ENCODE measurements around the gene KRTAP5-7. TPM values are rescaled to one million over a fixed set of nuclear protein-coding genes. Genes with fewer than 3 reads are reported as not detected.
"Not testable (repeated sequence)": the region's sequence is repeated elsewhere in the genome, so short reads cannot be mapped to it uniquely, and the experiment has no call there.

Gene KRTAP5-7
- total RNA-seq, 1 experiment from 2014 or later: not detected

DNA sequence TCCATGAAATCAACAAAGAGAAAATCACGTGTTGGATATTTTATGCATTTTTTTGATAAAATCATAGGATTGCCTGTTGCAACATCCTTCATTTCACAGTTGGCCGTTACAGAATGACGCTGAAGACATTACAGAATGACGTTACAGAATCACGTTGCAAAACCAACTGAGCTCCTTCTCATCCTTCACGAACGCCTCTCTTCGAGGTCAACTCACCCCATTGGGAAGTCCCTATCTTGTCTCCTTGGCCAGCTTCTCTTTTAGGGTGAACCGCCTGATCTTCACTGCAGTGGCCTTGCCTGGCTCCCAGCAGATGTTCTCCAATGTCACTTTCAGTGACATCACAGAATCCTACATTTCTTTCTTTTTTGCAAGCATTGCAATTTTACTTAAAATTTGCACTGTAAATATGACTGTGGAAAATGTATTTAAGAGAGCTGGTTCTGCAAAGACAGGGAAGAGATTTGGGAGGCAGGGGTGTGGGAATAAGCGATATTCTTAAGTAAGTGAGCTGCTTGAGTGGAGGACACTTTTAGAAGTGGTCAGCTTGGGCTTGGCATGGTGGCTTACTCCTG is 5.1 kb downstream of the KRTAP5-7 start:
- Histone ChIP-seq H4K20me1 (ENCODE audit: insufficient read depth) (no peaks in the 10 kb centered on the region), H3K36me3 (ENCODE audit: low read depth) (no peaks in the 10 kb centered on the region), H2AFZ (no peak overlapping the region), H3K4me1 (replicated peaks; ENCODE audit: insufficient read depth) (no peaks in the 10 kb centered on the region), H3K4me2 (no peak overlapping the region), H3K4me3 (no peak overlapping the region), H3K27me3 (ENCODE audit: insufficient read depth, low read depth) (no peaks in the 10 kb centered on the region), H3K27ac (no peak overlapping the region), H3F3A (ENCODE audit: insufficient read depth, low read depth) (no peaks in the 10 kb centered on the region), H3K9me3 (ENCODE audit: insufficient read depth, low read depth) (no peaks in the 10 kb centered on the region), H3K9me2 (ENCODE audit: insufficient read depth) (no peaks in the 10 kb centered on the region), H3K79me2 (ENCODE audit: low read depth) (no peaks in the 10 kb centered on the region)
- ChIA-PET POLR2A (ENCODE audit: unreplicated experiment) (no interaction called here), CTCF (no interaction called here)
- DNase-seq: no peak
- no peak for TF ChIP-seq EZH2 (IDR thresholded peaks at IDR 0.05; ENCODE audit: low read depth)
- TF ChIP-seq, protein P1, sequence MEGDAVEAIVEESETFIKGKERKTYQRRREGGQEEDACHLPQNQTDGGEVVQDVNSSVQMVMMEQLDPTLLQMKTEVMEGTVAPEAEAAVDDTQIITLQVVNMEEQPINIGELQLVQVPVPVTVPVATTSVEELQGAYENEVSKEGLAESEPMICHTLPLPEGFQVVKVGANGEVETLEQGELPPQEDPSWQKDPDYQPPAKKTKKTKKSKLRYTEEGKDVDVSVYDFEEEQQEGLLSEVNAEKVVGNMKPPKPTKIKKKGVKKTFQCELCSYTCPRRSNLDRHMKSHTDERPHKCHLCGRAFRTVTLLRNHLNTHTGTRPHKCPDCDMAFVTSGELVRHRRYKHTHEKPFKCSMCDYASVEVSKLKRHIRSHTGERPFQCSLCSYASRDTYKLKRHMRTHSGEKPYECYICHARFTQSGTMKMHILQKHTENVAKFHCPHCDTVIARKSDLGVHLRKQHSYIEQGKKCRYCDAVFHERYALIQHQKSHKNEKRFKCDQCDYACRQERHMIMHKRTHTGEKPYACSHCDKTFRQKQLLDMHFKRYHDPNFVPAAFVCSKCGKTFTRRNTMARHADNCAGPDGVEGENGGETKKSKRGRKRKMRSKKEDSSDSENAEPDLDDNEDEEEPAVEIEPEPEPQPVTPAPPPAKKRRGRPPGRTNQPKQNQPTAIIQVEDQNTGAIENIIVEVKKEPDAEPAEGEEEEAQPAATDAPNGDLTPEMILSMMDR (conservative IDR thresholded peaks at IDR 0.05): no peak
- no TSS peak for BruUV-seq (replicated peaks)
- intact Hi-C loops (cut with micrococcal nuclease; ENCODE audit: unreplicated experiment): no loop called here

DNA sequence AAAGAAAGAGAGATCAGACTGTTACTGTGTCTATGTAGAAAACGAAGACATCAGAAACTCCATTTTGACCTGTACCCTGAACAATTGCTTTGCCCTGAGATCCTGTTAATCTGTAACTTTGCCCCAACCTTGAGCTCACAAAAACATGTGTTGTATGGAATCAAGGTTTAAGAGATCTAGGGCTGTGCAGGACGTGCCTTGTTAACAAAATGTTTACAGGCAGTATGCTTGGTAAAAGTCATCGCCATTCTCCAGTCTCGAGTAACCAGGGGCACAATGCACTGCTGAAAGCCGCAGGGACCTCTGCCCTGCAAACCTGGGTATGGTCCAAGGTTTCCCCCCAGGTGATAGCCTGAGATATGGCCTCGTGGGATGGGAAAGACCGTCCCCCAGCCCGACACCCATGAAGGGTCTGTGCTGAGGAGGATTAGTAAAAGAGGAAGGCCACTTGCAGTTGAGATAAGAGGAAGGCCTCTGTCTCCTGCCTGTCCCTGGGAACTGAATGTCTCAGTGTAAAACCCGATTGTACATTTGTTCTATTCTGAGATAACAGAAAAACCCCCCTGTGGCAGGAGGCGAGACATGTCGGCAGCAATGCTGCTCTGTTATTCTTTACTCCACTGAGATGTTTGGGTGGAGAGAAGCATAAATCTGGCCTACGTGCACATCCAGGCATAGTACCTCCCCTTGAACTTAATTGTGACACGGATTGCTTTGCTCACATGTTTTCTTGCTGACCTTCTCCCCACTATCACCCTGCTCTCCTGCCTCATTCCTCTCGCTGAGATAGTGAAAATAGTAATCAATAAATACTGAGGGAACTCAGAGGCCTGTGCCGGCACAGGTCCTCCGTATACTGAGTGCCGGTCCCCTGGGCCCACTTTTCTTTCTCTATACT is 7.9 kb downstream of the KRTAP5-7 start:
- POLR2A ChIA-PET (ENCODE audit: unreplicated experiment); H3K27ac ChIP-seq; H3K4me3 ChIP-seq; H2AFZ ChIP-seq; H3K36me3 ChIP-seq (ENCODE audit: low read depth); H3K4me2 ChIP-seq; H3K9me3 ChIP-seq (ENCODE audit: insufficient read depth, low read depth); H4K20me1 ChIP-seq (ENCODE audit: insufficient read depth); DNase-seq; H3K27me3 ChIP-seq (ENCODE audit: insufficient read depth, low read depth); H3F3A ChIP-seq (ENCODE audit: insufficient read depth, low read depth); H3K79me2 ChIP-seq (ENCODE audit: low read depth); H3K4me1 ChIP-seq (replicated peaks; ENCODE audit: insufficient read depth); CTCF ChIA-PET; intact Hi-C loops (cut with micrococcal nuclease; ENCODE audit: unreplicated experiment); H3K9me2 ChIP-seq (ENCODE audit: insufficient read depth); BruUV-seq (replicated peaks): not testable (repeated sequence)

DNA sequence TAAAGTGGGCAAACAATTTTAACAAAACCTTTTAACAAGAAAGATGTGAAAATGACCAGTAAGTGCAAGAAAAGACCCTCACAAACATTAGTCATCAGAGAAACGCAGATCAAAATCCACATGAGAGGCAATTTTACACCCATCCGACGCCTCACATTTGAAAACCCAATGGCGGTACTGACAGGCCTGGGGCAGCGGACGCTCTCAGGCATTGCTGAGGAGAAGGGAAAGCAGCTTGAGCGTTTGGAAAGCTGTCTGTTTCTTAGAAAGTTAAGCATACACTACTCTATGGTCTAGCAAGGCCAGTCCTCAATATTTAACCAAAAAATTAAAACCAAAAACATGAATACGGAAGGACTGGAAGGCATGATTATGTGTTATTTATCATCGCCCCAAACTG is 8.8 kb downstream of the KRTAP5-7 start:
- Histone ChIP-seq H3K27me3 (ENCODE audit: insufficient read depth, low read depth) (no peaks in the 10 kb centered on the region), H3K79me2 (ENCODE audit: low read depth) (no peaks in the 10 kb centered on the region), H3K36me3 (ENCODE audit: low read depth) (no peaks in the 10 kb centered on the region), H3K4me3 (no peak overlapping the region), H3F3A (ENCODE audit: insufficient read depth, low read depth) (no peaks in the 10 kb centered on the region), H2AFZ (no peak overlapping the region), H3K4me1 (replicated peaks; ENCODE audit: insufficient read depth) (no peaks in the 10 kb centered on the region), H3K4me2 (no peak overlapping the region), H3K9me2 (ENCODE audit: insufficient read depth) (no peaks in the 10 kb centered on the region), H3K27ac (no peak overlapping the region), H3K9me3 (ENCODE audit: insufficient read depth, low read depth) (no peaks in the 10 kb centered on the region), H4K20me1 (ENCODE audit: insufficient read depth) (no peaks in the 10 kb centered on the region)
- intact Hi-C loops (cut with micrococcal nuclease; ENCODE audit: unreplicated experiment): no loop called here
- ChIA-PET CTCF (no interaction called here), POLR2A (ENCODE audit: unreplicated experiment) (no interaction called here)
- no peak for DNase-seq
- TF ChIP-seq, protein P1 (conservative IDR thresholded peaks at IDR 0.05): no peak
- no peak for TF ChIP-seq EZH2 (IDR thresholded peaks at IDR 0.05; ENCODE audit: low read depth)
- BruUV-seq (replicated peaks): no TSS peak

Measured in PC-9 (cell line).